ENCODE results near the gene CUBN.
A peak's percentile ranks its signal among the peaks of the same experiment; 100 is the strongest.

CUBN gene

DNA sequence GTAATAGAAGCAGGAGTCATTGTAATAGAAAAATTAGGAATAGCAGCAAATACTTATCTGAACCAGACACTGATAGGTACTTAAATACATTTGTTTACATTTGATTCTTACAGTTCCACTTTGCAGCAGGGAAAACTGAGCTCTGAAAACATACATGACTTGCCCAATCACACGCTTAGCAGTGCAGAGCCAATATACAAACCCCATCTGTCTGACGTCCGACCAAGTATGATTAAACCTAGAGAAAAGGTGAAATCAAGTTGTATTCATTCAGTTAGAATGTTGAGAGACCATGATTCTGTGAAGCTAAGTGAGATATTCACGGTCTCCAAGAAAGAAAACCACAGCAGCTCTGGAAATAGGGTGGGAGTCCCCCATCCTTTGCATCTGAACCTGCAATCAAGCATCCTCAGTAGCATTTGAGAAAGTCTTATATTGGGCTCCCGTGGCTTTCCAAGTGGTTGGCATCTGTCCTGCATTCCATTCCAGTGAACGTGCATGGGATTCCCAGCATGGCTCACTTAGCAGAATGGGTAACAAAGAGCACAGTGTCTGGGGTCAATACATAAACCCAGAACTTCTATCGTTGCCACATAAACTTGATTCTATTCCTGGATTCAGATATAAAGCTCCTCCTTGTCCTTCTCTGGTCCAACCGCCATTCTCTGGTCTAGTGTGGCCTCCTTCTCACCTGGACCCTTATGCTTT, 163.7 kb downstream of the CUBN start:
- Histone ChIP-seq H3K36me3 (ENCODE audit: insufficient read depth, low read length) (no peaks in the 10 kb centered on the region), H3K4me3 (ENCODE audit: low read length) (no peak overlapping the region), H3K4me2 (ENCODE audit: low read length) (peak overlapping the region; percentile 62), H3K27me3 (ENCODE audit: control insufficient read depth, insufficient read depth, low read length) (no peaks in the 10 kb centered on the region), H3K9ac (ENCODE audit: low read depth, low read length) (peak overlapping the region; percentile 77), H3K4me1 (ENCODE audit: control insufficient read depth, insufficient read depth, low read length) (peaks cover 45% of the 10 kb centered on the region), H3K9me3 (replicated peaks; ENCODE audit: low read length) (no peaks in the 10 kb centered on the region)

DNA sequence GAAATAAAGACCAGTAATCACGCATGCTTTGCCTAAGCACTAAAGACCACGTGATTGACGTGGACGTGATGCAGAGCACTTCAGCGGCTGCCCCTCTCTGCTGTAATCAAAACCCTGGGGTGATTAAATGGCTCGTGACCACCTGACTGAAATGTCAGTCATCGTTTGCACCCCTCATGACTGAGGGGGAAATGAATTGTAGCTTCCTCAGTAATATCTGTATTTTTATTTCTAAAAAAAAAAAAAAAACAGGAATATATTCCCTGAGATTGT, 164.3 kb downstream of the CUBN start:
- peak overlapping the region; percentile 21 for H3K9ac ChIP-seq (ENCODE audit: low read depth, low read length)
- no peaks in the 10 kb centered on the region for H3K27me3 ChIP-seq (ENCODE audit: control insufficient read depth, insufficient read depth, low read length)
- peaks cover 45% of the 10 kb centered on the region for H3K4me1 ChIP-seq (ENCODE audit: control insufficient read depth, insufficient read depth, low read length)

GRCh38 chr10:16964576-16965343, 164.9 kb downstream of the CUBN start:
- Histone ChIP-seq H3K4me2 (ENCODE audit: low read length) (peak overlapping the region; percentile 39), H3K9me3 (replicated peaks; ENCODE audit: low read length) (no peaks in the 10 kb centered on the region), H3K36me3 (ENCODE audit: insufficient read depth, low read length) (no peaks in the 10 kb centered on the region), H3K4me1 (ENCODE audit: control insufficient read depth, insufficient read depth, low read length) (peaks cover 45% of the 10 kb centered on the region), H3K9ac (ENCODE audit: low read depth, low read length) (no peak overlapping the region), H3K27me3 (ENCODE audit: control insufficient read depth, insufficient read depth, low read length) (no peaks in the 10 kb centered on the region), H3K4me3 (ENCODE audit: low read length) (no peak overlapping the region)

More for the DNA sequence above, 164.3 kb downstream of the CUBN start:
- Histone ChIP-seq H3K9me3 (replicated peaks; ENCODE audit: low read length) (no peaks in the 10 kb centered on the region), H3K4me2 (ENCODE audit: low read length) (no peak overlapping the region), H3K36me3 (ENCODE audit: insufficient read depth, low read length) (no peaks in the 10 kb centered on the region), H3K4me3 (ENCODE audit: low read length) (no peak overlapping the region)

- H3K4me3 ChIP-seq (ENCODE audit: low read length): no peak overlapping the region
- no peaks in the 10 kb centered on the region for H3K36me3 ChIP-seq (ENCODE audit: insufficient read depth, low read length)
- no peak overlapping the region for H3K4me2 ChIP-seq (ENCODE audit: low read length)
- H3K27me3 ChIP-seq (ENCODE audit: control insufficient read depth, insufficient read depth, low read length): no peaks in the 10 kb centered on the region
- no peak overlapping the region for H3K9ac ChIP-seq (ENCODE audit: low read depth, low read length)
- peaks cover 10% of the 10 kb centered on the region for H3K4me1 ChIP-seq (ENCODE audit: control insufficient read depth, insufficient read depth, low read length)
- no peaks in the 10 kb centered on the region for H3K9me3 ChIP-seq (replicated peaks; ENCODE audit: low read length)
These were observed 169.1 kb downstream of the CUBN start for GRCh38 chr10:16960551-16960950.

DNA sequence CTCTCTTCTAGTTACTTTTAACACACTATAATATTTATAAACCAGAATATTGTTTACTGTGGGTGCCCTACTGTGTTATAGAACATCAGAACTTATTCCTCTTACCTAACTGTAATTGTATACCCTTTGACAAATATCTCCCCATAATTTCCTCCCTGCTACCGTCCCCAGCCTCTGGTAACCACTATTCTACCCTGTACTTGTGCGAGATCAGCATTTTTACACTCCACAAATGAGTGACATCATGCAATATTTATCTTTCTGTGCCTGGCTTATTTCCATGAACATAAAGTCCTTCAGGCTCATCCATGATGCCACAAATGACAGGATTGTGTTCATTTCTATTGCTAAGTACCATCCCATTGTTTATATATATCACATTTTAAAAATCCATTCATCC, 172.6 kb downstream of the CUBN start:
- no peaks in the 10 kb centered on the region for H3K9me3 ChIP-seq (replicated peaks; ENCODE audit: low read length)
- no peak overlapping the region for H3K9ac ChIP-seq (ENCODE audit: low read depth, low read length)
- no peaks in the 10 kb centered on the region for H3K4me1 ChIP-seq (ENCODE audit: control insufficient read depth, insufficient read depth, low read length)
- H3K4me2 ChIP-seq (ENCODE audit: low read length): no peak overlapping the region
- no peaks in the 10 kb centered on the region for H3K27me3 ChIP-seq (ENCODE audit: control insufficient read depth, insufficient read depth, low read length)
- H3K4me3 ChIP-seq (ENCODE audit: low read length): no peak overlapping the region
- H3K36me3 ChIP-seq (ENCODE audit: insufficient read depth, low read length): no peaks in the 10 kb centered on the region

GRCh38 chr10:16954280-16955030, 175.2 kb downstream of the CUBN start:
- no peaks in the 10 kb centered on the region for H3K9me3 ChIP-seq (replicated peaks; ENCODE audit: low read length)
- H3K4me3 ChIP-seq (ENCODE audit: low read length): no peak overlapping the region
- no peaks in the 10 kb centered on the region for H3K36me3 ChIP-seq (ENCODE audit: insufficient read depth, low read length)
- H3K9ac ChIP-seq (ENCODE audit: low read depth, low read length): no peak overlapping the region
- H3K4me1 ChIP-seq (ENCODE audit: control insufficient read depth, insufficient read depth, low read length): peaks cover 12% of the 10 kb centered on the region
- H3K27me3 ChIP-seq (ENCODE audit: control insufficient read depth, insufficient read depth, low read length): no peaks in the 10 kb centered on the region
- no peak overlapping the region for H3K4me2 ChIP-seq (ENCODE audit: low read length)

- no peak overlapping the region for H3K4me3 ChIP-seq (ENCODE audit: low read length)
- no peaks in the 10 kb centered on the region for H3K9me3 ChIP-seq (replicated peaks; ENCODE audit: low read length)
- H3K9ac ChIP-seq (ENCODE audit: low read depth, low read length): no peak overlapping the region
- H3K27me3 ChIP-seq (ENCODE audit: control insufficient read depth, insufficient read depth, low read length): no peaks in the 10 kb centered on the region
- H3K4me2 ChIP-seq (ENCODE audit: low read length): no peak overlapping the region
- no peaks in the 10 kb centered on the region for H3K36me3 ChIP-seq (ENCODE audit: insufficient read depth, low read length)
- H3K4me1 ChIP-seq (ENCODE audit: control insufficient read depth, insufficient read depth, low read length): peaks cover 12% of the 10 kb centered on the region
These were observed 176.3 kb downstream of the CUBN start for GRCh38 chr10:16953270-16953669.

DNA sequence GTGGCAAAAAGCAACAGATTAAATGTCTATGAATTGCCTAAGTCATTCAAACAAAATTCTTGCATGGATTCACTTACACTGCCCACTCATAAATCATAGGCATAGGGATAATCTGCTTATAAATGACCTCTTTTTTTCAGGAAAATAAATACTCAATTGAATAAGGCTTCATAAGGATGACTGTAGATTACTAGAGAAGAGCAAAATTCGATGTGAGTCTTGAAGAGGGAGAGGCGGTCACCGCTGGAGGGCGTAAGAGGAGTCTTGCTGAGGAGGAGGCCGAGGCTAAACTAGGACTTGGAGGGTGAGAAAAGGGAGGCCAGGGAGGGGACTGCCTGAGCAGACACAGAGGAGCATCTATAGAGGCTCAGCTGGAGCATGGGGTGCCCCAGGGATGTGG, 177.0 kb downstream of the CUBN start:
- Histone ChIP-seq H3K4me3 (ENCODE audit: low read length) (no peak overlapping the region), H3K9ac (ENCODE audit: low read depth, low read length) (no peak overlapping the region), H3K4me1 (ENCODE audit: control insufficient read depth, insufficient read depth, low read length) (peaks cover 12% of the 10 kb centered on the region), H3K27me3 (ENCODE audit: control insufficient read depth, insufficient read depth, low read length) (no peaks in the 10 kb centered on the region), H3K36me3 (ENCODE audit: insufficient read depth, low read length) (no peaks in the 10 kb centered on the region), H3K9me3 (replicated peaks; ENCODE audit: low read length) (no peaks in the 10 kb centered on the region), H3K4me2 (ENCODE audit: low read length) (no peak overlapping the region)

GRCh38 chr10:16952080-16952479, 177.5 kb downstream of the CUBN start:
- Histone ChIP-seq H3K36me3 (ENCODE audit: insufficient read depth, low read length) (no peaks in the 10 kb centered on the region), H3K9me3 (replicated peaks; ENCODE audit: low read length) (no peaks in the 10 kb centered on the region), H3K27me3 (ENCODE audit: control insufficient read depth, insufficient read depth, low read length) (no peaks in the 10 kb centered on the region), H3K9ac (ENCODE audit: low read depth, low read length) (no peak overlapping the region), H3K4me3 (ENCODE audit: low read length) (no peak overlapping the region), H3K4me1 (ENCODE audit: control insufficient read depth, insufficient read depth, low read length) (peaks cover 12% of the 10 kb centered on the region), H3K4me2 (ENCODE audit: low read length) (no peak overlapping the region)

DNA sequence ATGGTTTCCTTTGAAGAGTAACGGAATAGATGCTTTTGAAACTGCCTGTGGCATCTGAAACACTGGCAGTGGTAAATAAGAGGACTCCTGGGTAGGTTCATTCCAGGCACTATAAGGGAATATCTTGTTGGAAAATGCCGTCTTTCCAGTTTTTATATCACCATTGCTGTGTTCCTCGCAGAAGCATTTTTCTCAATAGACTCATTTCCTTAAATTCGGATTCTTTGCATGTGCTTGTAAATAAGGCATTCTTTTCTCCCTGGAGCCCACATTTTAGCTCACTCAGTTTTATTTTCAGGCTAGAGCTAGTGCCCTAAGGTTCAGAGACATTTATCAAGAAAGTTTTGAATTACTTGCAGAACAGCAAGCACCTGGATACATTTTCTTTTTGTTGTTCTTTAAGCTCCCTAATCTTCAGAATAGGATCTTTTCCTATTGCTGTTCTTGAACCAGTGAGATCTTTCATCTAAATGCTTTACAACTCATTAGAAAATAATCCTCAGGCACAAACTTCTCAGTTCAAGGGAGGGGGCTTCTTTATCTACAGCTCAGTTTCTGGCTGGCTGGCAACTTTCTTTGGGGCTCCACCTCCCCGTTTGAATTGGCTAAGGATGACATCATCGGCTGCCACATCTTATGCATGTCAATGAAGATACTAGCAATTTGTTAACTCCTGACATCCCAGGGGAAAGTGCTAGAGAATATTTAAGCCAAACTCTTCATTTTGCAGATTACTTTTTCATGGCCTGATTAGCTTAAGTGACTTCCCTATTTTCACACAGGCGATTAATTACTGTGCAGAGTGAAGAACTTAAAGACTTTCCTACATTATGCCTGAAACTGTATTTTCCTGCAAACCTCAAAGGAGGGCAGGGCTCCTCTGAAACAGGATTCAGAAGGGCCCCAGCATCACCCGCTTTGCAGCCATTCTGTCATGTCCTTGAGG, 178.7 kb downstream of the CUBN start:
- H3K36me3 ChIP-seq (ENCODE audit: insufficient read depth, low read length): no peaks in the 10 kb centered on the region
- H3K9me3 ChIP-seq (replicated peaks; ENCODE audit: low read length): no peaks in the 10 kb centered on the region
- peak overlapping the region; percentile 36 for H3K4me2 ChIP-seq (ENCODE audit: low read length)
- H3K4me3 ChIP-seq (ENCODE audit: low read length): no peak overlapping the region
- H3K4me1 ChIP-seq (ENCODE audit: control insufficient read depth, insufficient read depth, low read length): peaks cover 12% of the 10 kb centered on the region
- H3K9ac ChIP-seq (ENCODE audit: low read depth, low read length): peak overlapping the region; percentile 33
- H3K27me3 ChIP-seq (ENCODE audit: control insufficient read depth, insufficient read depth, low read length): no peaks in the 10 kb centered on the region

DNA sequence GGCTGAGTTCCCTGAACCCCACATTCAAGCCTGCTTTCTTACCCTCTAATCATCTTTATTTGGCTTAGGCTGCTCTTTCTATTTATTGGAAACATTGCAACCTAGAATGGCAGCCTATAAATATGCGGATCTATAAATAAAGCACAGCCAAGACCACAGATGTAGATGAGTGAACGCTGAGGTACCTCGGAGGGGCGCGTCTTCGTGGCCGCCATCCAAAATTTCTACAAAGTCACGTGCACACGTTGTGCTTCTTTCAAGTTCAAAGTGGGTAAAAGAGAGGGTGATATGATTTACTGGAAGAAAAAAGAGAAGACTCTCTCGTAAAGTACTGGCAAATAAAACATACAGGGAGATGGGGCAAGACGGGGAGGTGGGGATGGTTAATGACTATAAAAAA, 179.8 kb downstream of the CUBN start:
- Histone ChIP-seq H3K4me3 (ENCODE audit: low read length) (no peak overlapping the region), H3K9me3 (replicated peaks; ENCODE audit: low read length) (no peaks in the 10 kb centered on the region), H3K27me3 (ENCODE audit: control insufficient read depth, insufficient read depth, low read length) (no peaks in the 10 kb centered on the region), H3K4me1 (ENCODE audit: control insufficient read depth, insufficient read depth, low read length) (peaks cover 14% of the 10 kb centered on the region), H3K9ac (ENCODE audit: low read depth, low read length) (no peak overlapping the region), H3K36me3 (ENCODE audit: insufficient read depth, low read length) (no peaks in the 10 kb centered on the region), H3K4me2 (ENCODE audit: low read length) (no peak overlapping the region)
